ENCODE results near the gene VWF. TPM values are rescaled to one million over a fixed set of nuclear protein-coding genes. Genes with fewer than 3 reads are reported as not detected.

The VWF gene
- total and polyA plus RNA-seq, 2 of the 4 experiments (the other 2 are of a cell fraction) = under 0.01 to 0.09 TPM

DNA sequence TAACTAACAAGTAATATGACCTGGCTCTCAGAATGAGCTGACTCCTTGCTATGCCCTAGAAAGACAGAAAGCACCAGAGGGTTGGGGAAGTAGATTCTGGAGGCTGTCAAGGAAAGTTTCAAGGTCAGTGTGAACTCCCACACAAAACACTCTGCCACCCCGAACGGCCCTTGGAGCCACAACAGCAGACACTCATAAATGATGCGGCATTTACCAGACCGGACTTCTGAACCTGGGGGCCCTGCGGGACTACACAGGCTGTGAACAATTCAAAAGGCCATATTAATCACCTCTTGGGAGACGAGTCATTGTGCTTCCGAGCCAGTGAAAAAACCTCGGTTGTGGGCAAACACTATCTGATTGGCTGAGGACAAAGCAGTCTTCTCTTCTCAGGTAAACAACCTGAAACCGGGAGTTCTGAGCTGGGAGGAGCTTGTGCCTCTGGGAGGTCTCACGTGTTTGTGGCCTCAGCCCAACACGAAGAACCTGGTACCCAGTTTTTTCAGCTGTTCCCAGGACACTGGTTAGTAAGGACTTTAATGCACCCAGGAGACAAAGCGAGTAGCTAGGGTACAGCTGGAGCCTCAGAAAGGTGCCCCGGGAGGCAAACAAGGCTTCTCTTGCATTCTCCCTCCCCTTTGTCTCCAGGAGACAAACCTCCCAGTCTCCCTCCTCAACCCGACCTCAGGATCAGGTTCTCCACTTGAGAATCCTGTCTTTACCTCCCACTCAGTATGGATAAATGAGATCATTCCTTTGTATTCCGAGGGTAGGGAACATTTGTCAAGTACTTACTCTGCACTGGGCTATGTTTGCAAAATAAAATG, 35.3 kb downstream of the VWF start:
- Histone ChIP-seq H4K20me1 (ENCODE audit: insufficient read depth, low read length) (no peaks in the 10 kb centered on the region), H4K8ac (ENCODE audit: low read depth in 2 of 2, low read length in 2 of 2) (peak overlapping the region in 1 of 2 experiments; percentile 41; a peak in 2 of 4 replicates), H3K4me3 (ENCODE audit: insufficient read depth, low read depth, low read length) (no peak overlapping the region), H3K9me3 (ENCODE audit: control insufficient read depth, insufficient read depth, low read length) (no peaks in the 10 kb centered on the region), H3K14ac (replicated peaks; ENCODE audit: low read depth, low read length) (peak overlapping the region; percentile 46; the same call in 1 of the 2 replicates), H2AK5ac (ENCODE audit: low read depth, low read length) (peak overlapping the region; percentile 49; the same call in 1 of the 2 replicates), H4K5ac (ENCODE audit: low read depth, low read length) (no peak overlapping the region), H3K9ac (ENCODE audit: low read depth, low read length) (no peak overlapping the region), H3K23ac (ENCODE audit: low read depth, low read length) (0 out of 2 replicates have a peak overlapping the region, but pooled peaks have one; percentile 24), H3K4ac (ENCODE audit: low read depth, low read length) (peak overlapping the region; percentile 59), H3K18ac (ENCODE audit: low read depth, low read length) (0 out of 2 replicates have a peak overlapping the region, but pooled peaks have one; percentile 6), H3K56ac (ENCODE audit: extremely low read depth, insufficient read depth, low read length) (no peak overlapping the region), H3K36me3 (ENCODE audit: control insufficient read depth, insufficient read depth, low read length) (no peaks in the 10 kb centered on the region), H2BK15ac (ENCODE audit: low read depth, low read length) (peak overlapping the region; percentile 15; the same call in 1 of the 3 replicates), H3K27me3 (ENCODE audit: control insufficient read depth, insufficient read depth, low read length) (no peaks in the 10 kb centered on the region), H4K91ac (ENCODE audit: insufficient read depth, low read depth, low read length) (no peak overlapping the region), H3K79me1 (ENCODE audit: low read depth in 1 of 2, low read length in 2 of 2) (no peaks in the 10 kb centered on the region), H2BK5ac (ENCODE audit: low read depth, low read length, poor library complexity, severe bottlenecking) (no peak overlapping the region), H3K4me2 (ENCODE audit: low read depth, low read length) (no peak overlapping the region), H2AFZ (replicated peaks; ENCODE audit: low read length, poor library complexity) (peak overlapping the region; percentile 64), H2BK120ac (ENCODE audit: low read depth, low read length) (peak overlapping the region; percentile 65), H2BK20ac (ENCODE audit: low read depth, low read length) (peak overlapping the region; percentile 81), H3K4me1 (ENCODE audit: control insufficient read depth, insufficient read depth, low read length) (peaks cover 36% of the 10 kb centered on the region), H3K27ac (ENCODE audit: insufficient read depth, low read length) (no peak overlapping the region), H2AK9ac (replicated peaks; ENCODE audit: low read depth, low read length, poor library complexity) (no peak overlapping the region), H3K9me1 (ENCODE audit: insufficient read depth, low read length) (peaks cover 44% of the 10 kb centered on the region)
- intact Hi-C loops (cut with micrococcal nuclease) = no loop called here
- no peak for TF ChIP-seq POLR2A (IDR thresholded peaks at IDR 0.05; ENCODE audit: low read depth, low read length)
- no peak for TF ChIP-seq SMC3 (IDR thresholded peaks at IDR 0.05; ENCODE audit: low read depth, low read length)
- no peak for TF ChIP-seq CHD1 (IDR thresholded peaks at IDR 0.05; ENCODE audit: low read depth, low read length)
- TF ChIP-seq RCOR1 (IDR thresholded peaks at IDR 0.05; ENCODE audit: insufficient replicate concordance, low read length) = no peak
- TF ChIP-seq, protein P1, sequence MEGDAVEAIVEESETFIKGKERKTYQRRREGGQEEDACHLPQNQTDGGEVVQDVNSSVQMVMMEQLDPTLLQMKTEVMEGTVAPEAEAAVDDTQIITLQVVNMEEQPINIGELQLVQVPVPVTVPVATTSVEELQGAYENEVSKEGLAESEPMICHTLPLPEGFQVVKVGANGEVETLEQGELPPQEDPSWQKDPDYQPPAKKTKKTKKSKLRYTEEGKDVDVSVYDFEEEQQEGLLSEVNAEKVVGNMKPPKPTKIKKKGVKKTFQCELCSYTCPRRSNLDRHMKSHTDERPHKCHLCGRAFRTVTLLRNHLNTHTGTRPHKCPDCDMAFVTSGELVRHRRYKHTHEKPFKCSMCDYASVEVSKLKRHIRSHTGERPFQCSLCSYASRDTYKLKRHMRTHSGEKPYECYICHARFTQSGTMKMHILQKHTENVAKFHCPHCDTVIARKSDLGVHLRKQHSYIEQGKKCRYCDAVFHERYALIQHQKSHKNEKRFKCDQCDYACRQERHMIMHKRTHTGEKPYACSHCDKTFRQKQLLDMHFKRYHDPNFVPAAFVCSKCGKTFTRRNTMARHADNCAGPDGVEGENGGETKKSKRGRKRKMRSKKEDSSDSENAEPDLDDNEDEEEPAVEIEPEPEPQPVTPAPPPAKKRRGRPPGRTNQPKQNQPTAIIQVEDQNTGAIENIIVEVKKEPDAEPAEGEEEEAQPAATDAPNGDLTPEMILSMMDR (conservative IDR thresholded peaks at IDR 0.05; ENCODE audit: low read depth, low read length) = no peak
- no peak for TF ChIP-seq BHLHE40 (IDR thresholded peaks at IDR 0.05; ENCODE audit: low read depth, low read length)
- ChIA-PET CTCF (interaction anchor here (1.5 kb wide), 1 partner anchor 106 kb away, joined by 3 read pairs; no protein-coding TSS in a partner anchor), POLR2A (ENCODE audit: unreplicated experiment) (no interaction called here)
- BruUV-seq (replicated peaks) = no TSS peak
- dilution Hi-C loops (cut with HindIII; ENCODE audit: low sequenced_read_pairs, unreplicated experiment) = no loop called here
- ATAC-seq (ENCODE audit: low read depth) (no peak), DNase-seq (peak; percentile 52)
- in situ Hi-C loops (cut with MboI; ENCODE audit: low sequenced_read_pairs) = no loop called here
- 25% methylated on average over 8 of the region's 15 CpGs; no CpG with 5 or more reads in 1 of the 2 experiments for WGBS, 2 experiments (ENCODE audit: extremely low coverage in 2 of 2, insufficient read length in 1 of 2)

All from IMR-90 (cell line).